Measurements from ENCODE around the gene MLKL. TPM values are rescaled to one million over a fixed set of nuclear protein-coding genes. Genes with fewer than 3 reads are reported as not detected.

MLKL gene
- total RNA-seq, 4 donors from 2014 or later = 6.4 to 15.5 (median 10.8) TPM

GRCh38 chr16:74721716-74722115, 21.1 kb upstream of the MLKL start:
- no peak for ATAC-seq
- H3K27me3 ChIP-seq = peaks cover 4% of the 10 kb centered on the region
- TF ChIP-seq POLR2A (IDR thresholded peaks at IDR 0.05) = no peak
- H3K36me3 ChIP-seq = no peaks in the 10 kb centered on the region
- H3K9me3 ChIP-seq = peaks cover 0 to 3% (median 0%) of the 10 kb centered on the region in 3 donors
- WGBS, 2 donors (ENCODE audit: low coverage in 1 of 2) = 73 to 89% methylated on average over 3 to 4 of the region's 11 CpGs
- H3K4me1 ChIP-seq = peaks cover 0 to 12% (median 0%) of the 10 kb centered on the region in 3 donors
- H3K27ac ChIP-seq = no peak overlapping the region
- no peak overlapping the region for H3K4me3 ChIP-seq

DNA sequence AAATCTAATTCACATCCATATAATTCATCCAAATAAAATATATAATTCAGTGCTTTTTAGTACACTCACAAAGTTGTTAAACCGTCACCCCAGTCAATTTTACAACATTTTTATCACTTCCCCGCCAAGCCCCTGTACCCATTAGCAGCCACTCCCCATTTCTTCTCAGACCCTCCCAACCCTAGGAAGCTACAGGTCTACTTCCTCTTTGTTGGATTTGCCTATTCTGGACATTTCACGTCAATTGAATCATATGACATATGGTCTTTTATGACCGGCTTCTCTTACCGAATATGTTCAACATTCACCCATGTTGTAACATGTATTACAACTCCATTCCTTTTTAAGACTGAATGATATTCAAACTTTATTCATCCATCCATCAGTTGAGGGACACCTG, 19.9 kb upstream of the MLKL start:
- Histone ChIP-seq H3K36me3 (no peaks in the 10 kb centered on the region), H3K4me1 (peaks cover 0 to 12% (median 0%) of the 10 kb centered on the region in 3 donors), H3K27ac (no peak overlapping the region), H3K9me3 (no peaks in the 10 kb centered on the region), H3K4me3 (no peak overlapping the region), H3K27me3 (peaks cover 4% of the 10 kb centered on the region)
- WGBS, 2 donors (ENCODE audit: low coverage in 1 of 2) = 62 to 68% methylated on average over 5 of the region's 5 CpGs
- TF ChIP-seq, protein P1, sequence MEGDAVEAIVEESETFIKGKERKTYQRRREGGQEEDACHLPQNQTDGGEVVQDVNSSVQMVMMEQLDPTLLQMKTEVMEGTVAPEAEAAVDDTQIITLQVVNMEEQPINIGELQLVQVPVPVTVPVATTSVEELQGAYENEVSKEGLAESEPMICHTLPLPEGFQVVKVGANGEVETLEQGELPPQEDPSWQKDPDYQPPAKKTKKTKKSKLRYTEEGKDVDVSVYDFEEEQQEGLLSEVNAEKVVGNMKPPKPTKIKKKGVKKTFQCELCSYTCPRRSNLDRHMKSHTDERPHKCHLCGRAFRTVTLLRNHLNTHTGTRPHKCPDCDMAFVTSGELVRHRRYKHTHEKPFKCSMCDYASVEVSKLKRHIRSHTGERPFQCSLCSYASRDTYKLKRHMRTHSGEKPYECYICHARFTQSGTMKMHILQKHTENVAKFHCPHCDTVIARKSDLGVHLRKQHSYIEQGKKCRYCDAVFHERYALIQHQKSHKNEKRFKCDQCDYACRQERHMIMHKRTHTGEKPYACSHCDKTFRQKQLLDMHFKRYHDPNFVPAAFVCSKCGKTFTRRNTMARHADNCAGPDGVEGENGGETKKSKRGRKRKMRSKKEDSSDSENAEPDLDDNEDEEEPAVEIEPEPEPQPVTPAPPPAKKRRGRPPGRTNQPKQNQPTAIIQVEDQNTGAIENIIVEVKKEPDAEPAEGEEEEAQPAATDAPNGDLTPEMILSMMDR (IDR thresholded peaks at IDR 0.05) = no peak
- TF ChIP-seq EP300 (IDR thresholded peaks at IDR 0.05) (no peak), POLR2A (IDR thresholded peaks at IDR 0.05) (no peak), POLR2AphosphoS5 (IDR thresholded peaks at IDR 0.05) (no peak)
- no peak for ATAC-seq

- no peak for TF ChIP-seq EP300 (IDR thresholded peaks at IDR 0.05)
- TF ChIP-seq, protein P1 (IDR thresholded peaks at IDR 0.05) = no peak
- TF ChIP-seq POLR2AphosphoS5 (IDR thresholded peaks at IDR 0.05) = no peak
- no peak for TF ChIP-seq POLR2A (IDR thresholded peaks at IDR 0.05)
- Histone ChIP-seq H3K27me3 (peaks cover 4% of the 10 kb centered on the region), H3K27ac (no peak overlapping the region), H3K36me3 (no peaks in the 10 kb centered on the region), H3K9me3 (no peaks in the 10 kb centered on the region), H3K4me1 (no peaks in the 10 kb centered on the region), H3K4me3 (no peak overlapping the region)
- WGBS, 2 donors (ENCODE audit: low coverage in 1 of 2) = 93 to 96% methylated on average over 3 to 9 of the region's 27 CpGs
- ATAC-seq = no peak
Measured at GRCh38 chr16:74718741-74719610, 18.3 kb upstream of the MLKL start.

DNA sequence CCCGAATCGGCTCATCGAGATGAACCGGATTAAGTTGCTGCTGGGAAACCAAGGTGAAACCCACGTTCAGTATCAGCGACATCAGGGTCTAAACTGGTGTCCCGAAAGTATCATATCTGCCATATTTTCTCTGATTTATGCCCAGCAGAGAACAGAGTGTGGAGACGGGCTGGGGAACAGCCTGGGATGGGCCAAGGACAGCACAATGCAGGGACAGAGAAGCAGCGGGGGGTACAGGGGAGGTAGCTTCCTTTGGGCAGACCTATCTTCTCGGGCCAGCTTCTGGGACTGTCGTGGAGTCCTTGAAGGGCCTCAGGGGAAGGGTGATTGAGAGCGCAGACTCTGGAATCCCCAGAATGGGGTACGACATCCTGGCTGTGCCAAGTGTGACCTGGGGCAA, 17.5 kb upstream of the MLKL start:
- Histone ChIP-seq H3K27ac (no peak overlapping the region), H3K9me3 (no peaks in the 10 kb centered on the region), H3K4me3 (no peak overlapping the region), H3K36me3 (no peaks in the 10 kb centered on the region), H3K4me1 (no peaks in the 10 kb centered on the region), H3K27me3 (peaks cover 4% of the 10 kb centered on the region)
- ATAC-seq = no peak
- TF ChIP-seq POLR2AphosphoS5 (IDR thresholded peaks at IDR 0.05) (no peak), POLR2A (IDR thresholded peaks at IDR 0.05) (no peak), EP300 (IDR thresholded peaks at IDR 0.05) (no peak)
- TF ChIP-seq, protein P1 (IDR thresholded peaks at IDR 0.05) = no peak
- WGBS, 2 donors (ENCODE audit: low coverage in 1 of 2) = 83 to 85% methylated on average over 8 to 9 of the region's 13 CpGs

DNA sequence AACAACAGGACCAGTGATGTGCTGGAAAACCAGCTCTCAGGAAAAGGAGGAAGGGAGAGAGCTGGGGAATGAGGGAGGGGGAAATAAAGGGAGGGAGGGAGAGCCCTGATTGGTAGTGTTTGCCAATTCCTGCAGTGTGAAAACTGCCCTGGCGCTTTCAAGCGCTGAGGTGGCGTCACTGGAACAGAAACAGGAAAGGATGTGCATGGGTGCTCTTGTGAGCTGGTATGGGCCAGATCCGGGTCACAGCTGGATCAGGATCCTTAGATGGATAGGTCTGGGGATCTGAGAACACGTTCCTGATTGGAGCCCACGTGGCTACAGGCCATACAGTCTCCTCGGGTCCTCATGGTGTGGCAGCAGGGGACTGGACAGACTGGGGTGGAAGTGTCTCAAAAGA, 16.7 kb upstream of the MLKL start:
- 55 to 73% methylated on average over 4 of the region's 7 CpGs for WGBS, 2 donors (ENCODE audit: low coverage in 1 of 2)
- no peak for ATAC-seq
- Histone ChIP-seq H3K9me3 (no peaks in the 10 kb centered on the region), H3K4me3 (no peak overlapping the region), H3K36me3 (no peaks in the 10 kb centered on the region), H3K4me1 (no peaks in the 10 kb centered on the region), H3K27ac (no peak overlapping the region), H3K27me3 (peaks cover 4% of the 10 kb centered on the region)
- TF ChIP-seq, protein P1 (IDR thresholded peaks at IDR 0.05) = no peak
- no peak for TF ChIP-seq POLR2A (IDR thresholded peaks at IDR 0.05)
